Measurements from ENCODE around the gene TBC1D12.

DNA sequence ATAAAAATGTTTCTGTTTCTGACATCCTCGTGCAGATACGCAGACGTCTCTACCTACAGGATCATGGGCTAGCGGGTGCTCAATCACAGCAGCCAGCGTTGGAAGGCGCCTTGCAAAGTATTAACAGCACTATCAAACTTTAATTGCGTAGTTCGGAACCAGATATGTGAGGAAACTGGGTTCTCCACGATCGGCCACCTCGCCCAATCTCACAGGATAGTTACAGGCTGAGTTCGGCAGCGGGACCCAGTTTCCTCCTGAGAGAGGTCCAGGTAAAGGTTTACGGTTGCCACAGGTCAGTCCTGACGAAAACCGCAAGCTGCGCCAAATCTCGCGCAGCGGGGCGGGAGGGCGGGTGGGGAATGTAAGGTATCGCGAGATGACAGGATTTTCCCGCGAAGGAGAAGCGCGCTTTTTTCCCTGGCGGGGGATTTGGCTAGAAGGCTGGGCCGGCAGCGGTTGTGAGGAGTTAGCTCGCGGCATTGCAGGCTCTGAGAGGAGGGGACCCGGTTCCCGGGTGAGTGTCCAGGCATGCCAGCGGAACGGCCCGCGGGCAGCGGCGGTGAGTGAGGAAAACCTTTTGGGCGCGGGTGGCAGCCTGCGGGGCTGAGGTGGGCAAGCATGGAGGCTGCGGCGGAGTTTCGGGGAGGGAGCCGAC, 143.2 kb downstream of the TBC1D12 start, which contains the start of gene HELLS:
- TF ChIP-seq, protein P1, sequence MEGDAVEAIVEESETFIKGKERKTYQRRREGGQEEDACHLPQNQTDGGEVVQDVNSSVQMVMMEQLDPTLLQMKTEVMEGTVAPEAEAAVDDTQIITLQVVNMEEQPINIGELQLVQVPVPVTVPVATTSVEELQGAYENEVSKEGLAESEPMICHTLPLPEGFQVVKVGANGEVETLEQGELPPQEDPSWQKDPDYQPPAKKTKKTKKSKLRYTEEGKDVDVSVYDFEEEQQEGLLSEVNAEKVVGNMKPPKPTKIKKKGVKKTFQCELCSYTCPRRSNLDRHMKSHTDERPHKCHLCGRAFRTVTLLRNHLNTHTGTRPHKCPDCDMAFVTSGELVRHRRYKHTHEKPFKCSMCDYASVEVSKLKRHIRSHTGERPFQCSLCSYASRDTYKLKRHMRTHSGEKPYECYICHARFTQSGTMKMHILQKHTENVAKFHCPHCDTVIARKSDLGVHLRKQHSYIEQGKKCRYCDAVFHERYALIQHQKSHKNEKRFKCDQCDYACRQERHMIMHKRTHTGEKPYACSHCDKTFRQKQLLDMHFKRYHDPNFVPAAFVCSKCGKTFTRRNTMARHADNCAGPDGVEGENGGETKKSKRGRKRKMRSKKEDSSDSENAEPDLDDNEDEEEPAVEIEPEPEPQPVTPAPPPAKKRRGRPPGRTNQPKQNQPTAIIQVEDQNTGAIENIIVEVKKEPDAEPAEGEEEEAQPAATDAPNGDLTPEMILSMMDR (IDR thresholded peaks at IDR 0.05), result no peak
- no peak for TF ChIP-seq POLR2A (IDR thresholded peaks at IDR 0.05)
- no peak for TF ChIP-seq POLR2AphosphoS5 (IDR thresholded peaks at IDR 0.05)
